Measurements from ENCODE around the gene CD40. TPM values are rescaled to one million over a fixed set of nuclear protein-coding genes. Genes with fewer than 3 reads are reported as not detected.

Gene CD40
- total RNA-seq, 1 experiment from 2014 or later: 7.8 TPM

DNA sequence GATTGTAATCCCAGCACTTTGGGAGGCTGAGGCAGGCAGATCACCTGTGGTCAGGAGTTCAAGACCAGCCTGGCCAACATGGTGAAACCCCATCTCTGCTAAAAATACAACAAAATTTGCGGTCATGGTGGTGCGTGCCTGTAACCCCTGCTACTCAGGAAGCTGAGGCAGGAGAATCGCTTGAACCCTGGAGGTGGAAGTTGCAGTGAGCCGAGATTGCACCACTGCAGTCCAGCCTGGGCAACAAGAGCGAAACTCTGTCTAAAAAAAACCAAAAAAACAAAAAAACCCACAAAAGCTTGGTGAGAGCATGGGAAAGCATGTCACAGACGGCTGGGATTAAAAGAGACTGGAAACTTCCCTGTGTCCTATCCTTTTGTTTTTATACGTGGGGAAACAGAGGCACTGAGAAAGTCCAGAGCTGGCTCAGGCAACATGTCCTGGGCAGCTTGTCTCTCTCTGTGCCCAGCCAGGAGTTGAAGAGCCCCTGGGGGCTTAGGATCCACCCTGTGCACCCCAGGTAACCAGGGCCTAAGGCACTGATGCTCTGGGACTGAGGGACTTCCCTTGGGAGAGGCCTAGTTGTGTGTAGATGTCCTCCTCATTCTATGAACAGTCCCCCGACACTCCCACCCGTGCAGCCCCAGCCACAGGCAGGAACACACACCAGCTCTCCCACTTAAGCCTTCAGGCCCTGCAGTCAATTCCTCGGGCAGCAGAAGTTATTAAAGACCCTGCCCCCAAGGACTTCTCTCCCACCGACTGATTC lies 16.0 kb downstream of the CD40 start:
- Mint-ChIP-seq H3K36me3 (ENCODE audit: insufficient read depth in 1 of 3, low read depth in 3 of 3) (no peaks in the 10 kb centered on the region), H3K9me3 (no peaks in the 10 kb centered on the region), H3K27ac (no peak overlapping the region), H3K4me1 (peaks cover 17 to 30% of the 10 kb centered on the region in 2 experiments), H3K4me3 (no peak overlapping the region), H3K27me3 (ENCODE audit: low read depth) (peaks cover 41% of the 10 kb centered on the region)
- Histone ChIP-seq H3K4ac (ENCODE audit: low read depth, low read length) (no peak overlapping the region), H3K18ac (ENCODE audit: insufficient read length, low read depth, low read length) (no peak overlapping the region), H4K5ac (ENCODE audit: insufficient read length, low read depth, low read length) (no peak overlapping the region), H3T11ph (ENCODE audit: low read length) (no peak overlapping the region), H4K20me1 (ENCODE audit: control insufficient read depth, insufficient read depth, insufficient read length) (no peaks in the 10 kb centered on the region), H2BK12ac (ENCODE audit: insufficient read length, low read depth, low read length) (no peak overlapping the region), H3K27ac (ENCODE audit: insufficient read length, low read depth, low read length) (no peak overlapping the region), H4K91ac (ENCODE audit: insufficient read length, low read depth, low read length) (no peak overlapping the region), H3K9me3 (ENCODE audit: control insufficient read depth, low read depth, low read length) (no peaks in the 10 kb centered on the region), H3K9ac (ENCODE audit: extremely low read depth, insufficient read length, low read length) (no peak overlapping the region), H2BK15ac (ENCODE audit: low read depth, low read length) (no peak overlapping the region), H2BK5ac (ENCODE audit: insufficient read length, low read length) (no peak overlapping the region), H2BK120ac (ENCODE audit: low read depth, low read length, poor library complexity, severe bottlenecking) (no peak overlapping the region), H2AK5ac (ENCODE audit: insufficient read length, low read length) (no peak overlapping the region), H3K4me1 (ENCODE audit: insufficient read depth, low read length) (no peaks in the 10 kb centered on the region), H3K23me2 (ENCODE audit: insufficient read length, low read depth, low read length, poor library complexity, severe bottlenecking) (no peaks in the 10 kb centered on the region), H2AFZ (ENCODE audit: low read length) (no peak overlapping the region), H3K79me1 (ENCODE audit: insufficient read depth, low read depth, low read length, poor library complexity, severe bottlenecking) (no peaks in the 10 kb centered on the region), H3K23ac (ENCODE audit: insufficient read length, low read depth, low read length) (no peak overlapping the region), H3K4me2 (ENCODE audit: insufficient read depth, insufficient read length, low read length) (no peak overlapping the region), H4K8ac (replicated peaks; ENCODE audit: insufficient read length, low read depth, low read length) (no peak overlapping the region), H3K79me2 (ENCODE audit: insufficient read depth, low read length) (no peaks in the 10 kb centered on the region), H2BK20ac (ENCODE audit: low read depth, low read length, poor library complexity, severe bottlenecking) (no peak overlapping the region), H3K56ac (ENCODE audit: insufficient read length, low read depth, low read length) (no peak overlapping the region), H3K14ac (ENCODE audit: insufficient read depth, low read length) (no peak overlapping the region), H3K27me3 (ENCODE audit: insufficient read depth, low read length) (no peaks in the 10 kb centered on the region)
- DNase-seq: no peak
- TF ChIP-seq CTCF (conservative IDR thresholded peaks at IDR 0.05): no peak
- no CpG with 5 or more reads among the region's 11 CpGs for whole genome bisulfite sequencing (ENCODE audit: extremely low coverage, insufficient read length, low lambda C conversion rate)
